ENCODE data around the gene FBXO44. TPM values are rescaled to one million over a fixed set of nuclear protein-coding genes. Genes with fewer than 3 reads are reported as not detected.

FBXO44 gene
- polyA plus RNA-seq, 1 donor from 2014 or later = 119 TPM

DNA sequence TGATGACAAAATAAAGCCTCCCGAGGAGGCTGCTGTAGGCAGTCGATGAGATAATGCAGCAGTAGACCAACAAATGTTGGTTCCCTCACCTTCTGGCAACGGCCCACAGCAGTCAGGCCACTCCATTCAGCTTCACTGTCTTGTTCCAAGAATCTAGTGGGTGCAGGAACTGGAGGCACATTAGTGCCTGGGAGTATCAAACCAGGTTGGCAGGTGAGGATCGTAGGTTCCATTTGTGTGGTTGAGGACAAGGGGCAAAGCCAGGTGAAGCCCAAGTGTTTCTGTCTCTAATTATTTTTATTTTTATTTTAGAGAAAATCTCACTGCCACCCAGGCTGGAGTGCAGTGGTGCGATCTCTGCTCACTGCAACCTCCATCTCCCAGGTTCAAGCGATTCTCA is 13.7 kb upstream of the FBXO44 start:
- Histone ChIP-seq H3K79me2 (replicated peaks; ENCODE audit: insufficient read depth, low read length) (no peaks in the 10 kb centered on the region), H3K9me3 (ENCODE audit: low read length) (no peaks in the 10 kb centered on the region), H3K36me3 (ENCODE audit: insufficient read depth, low read length) (no peaks in the 10 kb centered on the region), H3K27me3 (ENCODE audit: insufficient read depth, low read depth, low read length) (no peaks in the 10 kb centered on the region), H4K20me1 (ENCODE audit: insufficient read depth) (no peaks in the 10 kb centered on the region), H3K4me3 (ENCODE audit: low read length) (no peak overlapping the region), H2AFZ (ENCODE audit: low read depth, low read length) (no peak overlapping the region), H3K4me2 (ENCODE audit: low read length) (no peak overlapping the region), H3F3A (ENCODE audit: insufficient read depth, low read length, poor library complexity, severe bottlenecking) (no peaks in the 10 kb centered on the region), H3K9me2 (ENCODE audit: insufficient read depth, low read length) (no peaks in the 10 kb centered on the region), H3K27ac (ENCODE audit: low read length) (no peak overlapping the region), H3K9ac (ENCODE audit: low read length) (no peak overlapping the region)
- TF ChIP-seq REST (IDR thresholded peaks at IDR 0.05; ENCODE audit: borderline replicate concordance) = no peak
- TF ChIP-seq POLR2AphosphoS5 (IDR thresholded peaks at IDR 0.05) = no peak
- TF ChIP-seq EZH2 (IDR thresholded peaks at IDR 0.05; ENCODE audit: borderline replicate concordance, insufficient read depth, low read length, poor library complexity, severe bottlenecking) = no peak
- TF ChIP-seq, protein P1, sequence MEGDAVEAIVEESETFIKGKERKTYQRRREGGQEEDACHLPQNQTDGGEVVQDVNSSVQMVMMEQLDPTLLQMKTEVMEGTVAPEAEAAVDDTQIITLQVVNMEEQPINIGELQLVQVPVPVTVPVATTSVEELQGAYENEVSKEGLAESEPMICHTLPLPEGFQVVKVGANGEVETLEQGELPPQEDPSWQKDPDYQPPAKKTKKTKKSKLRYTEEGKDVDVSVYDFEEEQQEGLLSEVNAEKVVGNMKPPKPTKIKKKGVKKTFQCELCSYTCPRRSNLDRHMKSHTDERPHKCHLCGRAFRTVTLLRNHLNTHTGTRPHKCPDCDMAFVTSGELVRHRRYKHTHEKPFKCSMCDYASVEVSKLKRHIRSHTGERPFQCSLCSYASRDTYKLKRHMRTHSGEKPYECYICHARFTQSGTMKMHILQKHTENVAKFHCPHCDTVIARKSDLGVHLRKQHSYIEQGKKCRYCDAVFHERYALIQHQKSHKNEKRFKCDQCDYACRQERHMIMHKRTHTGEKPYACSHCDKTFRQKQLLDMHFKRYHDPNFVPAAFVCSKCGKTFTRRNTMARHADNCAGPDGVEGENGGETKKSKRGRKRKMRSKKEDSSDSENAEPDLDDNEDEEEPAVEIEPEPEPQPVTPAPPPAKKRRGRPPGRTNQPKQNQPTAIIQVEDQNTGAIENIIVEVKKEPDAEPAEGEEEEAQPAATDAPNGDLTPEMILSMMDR (IDR thresholded peaks at IDR 0.05; ENCODE audit: poor library complexity, severe bottlenecking) = no peak
- TF ChIP-seq TAF1 (IDR thresholded peaks at IDR 0.05; ENCODE audit: low read depth) = no peak
- TF ChIP-seq EP300 (conservative IDR thresholded peaks at IDR 0.05; ENCODE audit: poor library complexity, severe bottlenecking) = no peak
- no peak for TF ChIP-seq MXI1 (conservative IDR thresholded peaks at IDR 0.05; ENCODE audit: poor library complexity, severe bottlenecking)

GRCh38 chr1:11641776-11642305 is 12.8 kb upstream of the FBXO44 start:
- Histone ChIP-seq H3K27ac (ENCODE audit: low read length) (no peak overlapping the region), H3K36me3 (ENCODE audit: insufficient read depth, low read length) (no peaks in the 10 kb centered on the region), H4K20me1 (ENCODE audit: insufficient read depth) (no peaks in the 10 kb centered on the region), H2AFZ (ENCODE audit: low read depth, low read length) (no peak overlapping the region), H3K9me3 (ENCODE audit: low read length) (no peaks in the 10 kb centered on the region), H3K4me3 (ENCODE audit: low read length) (no peak overlapping the region), H3K79me2 (replicated peaks; ENCODE audit: insufficient read depth, low read length) (no peaks in the 10 kb centered on the region), H3K9ac (ENCODE audit: low read length) (no peak overlapping the region), H3K27me3 (ENCODE audit: insufficient read depth, low read depth, low read length) (no peaks in the 10 kb centered on the region), H3K4me2 (ENCODE audit: low read length) (no peak overlapping the region), H3F3A (ENCODE audit: insufficient read depth, low read length, poor library complexity, severe bottlenecking) (no peaks in the 10 kb centered on the region), H3K9me2 (ENCODE audit: insufficient read depth, low read length) (no peaks in the 10 kb centered on the region)
- no peak for TF ChIP-seq EP300 (conservative IDR thresholded peaks at IDR 0.05; ENCODE audit: poor library complexity, severe bottlenecking)
- TF ChIP-seq, protein P1 (IDR thresholded peaks at IDR 0.05; ENCODE audit: poor library complexity, severe bottlenecking) = no peak
- TF ChIP-seq MXI1 (conservative IDR thresholded peaks at IDR 0.05; ENCODE audit: poor library complexity, severe bottlenecking) = no peak
- no peak for TF ChIP-seq TAF1 (IDR thresholded peaks at IDR 0.05; ENCODE audit: low read depth)
- TF ChIP-seq POLR2AphosphoS5 (IDR thresholded peaks at IDR 0.05) = no peak
- TF ChIP-seq REST (IDR thresholded peaks at IDR 0.05; ENCODE audit: borderline replicate concordance) = no peak
- TF ChIP-seq EZH2 (IDR thresholded peaks at IDR 0.05; ENCODE audit: borderline replicate concordance, insufficient read depth, low read length, poor library complexity, severe bottlenecking) = no peak
- TF ChIP-seq SMC3 (conservative IDR thresholded peaks at IDR 0.05; ENCODE audit: poor library complexity) = no peak
- no peak for TF ChIP-seq RAD21 (conservative IDR thresholded peaks at IDR 0.05)
